Coronary artery (tissue), 2 donors: ENCODE measurements around the gene OSBPL3.

Experiments
- DNase-seq: peaks from one replicate; pipeline ENCODE4 v3.0.0-alpha.2; 2017; ENCODE audit warnings: low spot score
- H3K27ac ChIP-seq, 2 donors: fragments of 200-600 bp; sonication (generic); one replicate each; pipeline ENCODE4 v1.5.1; 2016 to 2019
- H3K4me3 ChIP-seq: fragments of 200-600 bp; sonication (generic); 2 replicates; pipeline ENCODE4 v1.5.1; 2016; ENCODE audit warnings: mild to moderate bottlenecking, moderate library complexity
- TF ChIP-seq, protein P1 (sequence below): fragments of 200-600 bp; sonication (generic); IDR thresholded peaks from one replicate; pipeline ENCODE4 v1.5.1; 2019; ENCODE audit warnings: antibody characterized with exemption

The OSBPL3 gene

DNA sequence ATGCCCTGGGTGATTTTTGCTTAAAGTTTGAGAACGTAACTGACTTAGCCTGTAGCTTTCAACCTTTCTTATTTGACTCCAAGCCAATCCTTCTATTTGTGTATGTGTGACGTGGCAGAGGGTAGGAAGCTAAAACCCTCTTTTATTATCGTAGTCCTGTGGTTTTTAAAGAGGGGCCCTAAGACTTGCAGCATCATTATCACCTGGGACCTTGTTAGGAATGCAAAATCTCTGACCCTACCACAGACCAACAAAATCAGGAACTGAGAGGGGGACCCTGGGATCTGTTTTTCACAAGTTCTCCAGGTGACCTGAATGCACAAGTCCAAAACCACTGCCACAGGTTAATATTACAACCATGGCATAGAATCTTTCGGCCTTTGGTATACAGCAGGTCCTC lies 80.1 kb downstream of the OSBPL3 start:
- no peak overlapping the region for H3K27ac ChIP-seq
- H3K4me3 ChIP-seq: no peak overlapping the region
- no peak for DNase-seq
- TF ChIP-seq, protein P1, sequence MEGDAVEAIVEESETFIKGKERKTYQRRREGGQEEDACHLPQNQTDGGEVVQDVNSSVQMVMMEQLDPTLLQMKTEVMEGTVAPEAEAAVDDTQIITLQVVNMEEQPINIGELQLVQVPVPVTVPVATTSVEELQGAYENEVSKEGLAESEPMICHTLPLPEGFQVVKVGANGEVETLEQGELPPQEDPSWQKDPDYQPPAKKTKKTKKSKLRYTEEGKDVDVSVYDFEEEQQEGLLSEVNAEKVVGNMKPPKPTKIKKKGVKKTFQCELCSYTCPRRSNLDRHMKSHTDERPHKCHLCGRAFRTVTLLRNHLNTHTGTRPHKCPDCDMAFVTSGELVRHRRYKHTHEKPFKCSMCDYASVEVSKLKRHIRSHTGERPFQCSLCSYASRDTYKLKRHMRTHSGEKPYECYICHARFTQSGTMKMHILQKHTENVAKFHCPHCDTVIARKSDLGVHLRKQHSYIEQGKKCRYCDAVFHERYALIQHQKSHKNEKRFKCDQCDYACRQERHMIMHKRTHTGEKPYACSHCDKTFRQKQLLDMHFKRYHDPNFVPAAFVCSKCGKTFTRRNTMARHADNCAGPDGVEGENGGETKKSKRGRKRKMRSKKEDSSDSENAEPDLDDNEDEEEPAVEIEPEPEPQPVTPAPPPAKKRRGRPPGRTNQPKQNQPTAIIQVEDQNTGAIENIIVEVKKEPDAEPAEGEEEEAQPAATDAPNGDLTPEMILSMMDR: no peak

DNA sequence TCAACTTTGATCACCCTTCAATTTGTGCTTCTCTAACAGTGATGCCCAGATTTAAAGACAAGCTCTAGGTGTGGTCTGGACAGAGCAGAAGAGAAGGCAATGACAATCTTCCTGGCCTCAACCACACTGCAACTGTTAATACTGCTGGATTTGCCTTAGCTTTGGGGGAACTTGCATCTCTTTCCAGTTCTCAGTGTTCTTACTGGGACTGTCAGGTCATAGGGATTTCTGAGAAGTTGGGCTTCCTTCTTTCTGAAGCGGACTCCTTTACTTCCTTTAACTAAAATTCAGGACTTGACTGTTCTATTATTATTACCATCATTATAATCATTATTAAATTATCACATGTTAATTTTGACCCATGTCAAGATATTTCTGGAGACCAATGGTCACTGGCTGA lies 80.8 kb downstream of the OSBPL3 start:
- H3K27ac ChIP-seq: no peak overlapping the region
- no peak overlapping the region for H3K4me3 ChIP-seq
- TF ChIP-seq, protein P1: no peak
- no peak for DNase-seq

DNA sequence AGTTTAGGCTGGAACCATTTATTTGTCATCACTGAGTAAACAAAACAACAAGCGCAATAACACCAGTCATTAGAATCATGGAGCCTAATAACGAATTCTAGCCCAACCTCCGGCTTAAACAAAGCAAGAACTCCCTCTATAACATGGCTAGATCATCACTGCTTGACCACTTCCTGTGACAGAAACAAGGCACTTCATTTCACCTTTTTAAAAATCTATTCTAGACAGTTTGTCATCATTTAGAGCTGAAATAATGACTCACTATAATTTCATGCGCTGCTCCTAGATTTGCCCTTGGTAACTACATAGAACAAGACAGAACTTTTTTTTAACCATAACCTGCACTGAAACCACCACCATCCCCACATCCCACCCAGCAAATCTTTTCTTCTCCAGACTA lies 81.3 kb downstream of the OSBPL3 start:
- DNase-seq: no peak
- TF ChIP-seq, protein P1: no peak
- H3K27ac ChIP-seq: no peak overlapping the region
- H3K4me3 ChIP-seq: no peak overlapping the region

DNA sequence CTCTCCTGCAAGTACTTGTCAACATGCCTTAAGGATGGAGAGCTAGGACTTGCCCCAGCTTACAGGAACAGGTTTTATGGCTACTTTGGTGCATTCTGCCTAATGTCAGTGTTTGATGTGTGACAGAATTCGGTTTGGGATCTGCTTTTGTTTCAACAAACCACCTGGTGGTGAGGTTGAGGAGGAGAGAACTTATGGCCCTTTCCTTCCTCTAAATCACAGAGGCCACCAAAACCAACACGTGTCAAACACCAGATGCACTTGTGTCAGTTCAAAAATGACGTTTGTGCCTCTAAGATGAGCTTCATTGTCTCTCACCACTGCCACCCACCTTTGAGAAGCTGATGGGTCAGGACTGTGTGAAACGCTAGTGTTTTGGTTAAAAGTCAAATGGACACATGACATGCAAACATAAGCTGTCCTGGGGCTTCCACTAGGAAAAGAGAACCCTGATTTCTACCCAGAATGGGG lies 83.9 kb downstream of the OSBPL3 start:
- DNase-seq: no peak
- H3K4me3 ChIP-seq: no peak overlapping the region
- TF ChIP-seq, protein P1: no peak
- H3K27ac ChIP-seq: no peak overlapping the region

DNA sequence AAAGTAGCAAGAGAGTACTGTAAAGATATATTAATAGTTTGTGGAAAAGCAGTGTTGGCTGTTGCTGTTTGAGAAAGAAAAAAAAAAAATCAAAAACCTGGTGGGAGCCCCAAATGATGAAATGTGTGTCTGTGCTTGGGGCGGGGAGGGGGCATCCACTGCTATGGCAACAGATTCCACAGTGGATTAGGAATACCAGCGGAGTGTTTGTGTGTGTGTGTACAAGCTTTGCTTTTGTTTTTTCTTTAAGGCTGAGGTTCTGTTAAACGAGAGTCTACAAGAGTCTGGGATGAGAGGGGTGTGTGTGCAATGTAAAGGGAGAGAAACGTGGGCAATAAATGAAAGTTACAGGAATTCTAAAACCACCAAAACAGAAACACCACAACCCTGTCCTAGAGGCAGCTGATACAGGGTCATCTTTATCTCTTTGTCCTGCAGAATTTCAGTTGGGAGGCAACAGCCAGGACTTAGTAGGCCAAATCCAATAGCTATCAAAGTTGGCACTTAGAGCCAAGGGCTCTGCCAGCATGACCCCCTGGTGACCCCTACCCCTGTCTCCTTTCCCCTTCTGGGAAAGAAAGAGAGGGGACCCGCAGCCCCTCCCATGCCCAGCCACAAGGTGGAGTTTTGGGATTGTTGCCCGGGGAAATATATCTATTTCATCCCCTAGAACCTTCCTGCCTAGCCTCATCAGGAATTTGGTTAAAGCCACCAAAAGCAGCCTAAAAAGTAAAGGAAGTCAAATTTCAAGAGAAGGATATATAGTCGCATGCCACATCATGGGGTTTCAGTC lies 85.4 kb downstream of the OSBPL3 start:
- TF ChIP-seq, protein P1: no peak
- H3K4me3 ChIP-seq: no peak overlapping the region
- DNase-seq: no peak
- no peak overlapping the region for H3K27ac ChIP-seq

DNA sequence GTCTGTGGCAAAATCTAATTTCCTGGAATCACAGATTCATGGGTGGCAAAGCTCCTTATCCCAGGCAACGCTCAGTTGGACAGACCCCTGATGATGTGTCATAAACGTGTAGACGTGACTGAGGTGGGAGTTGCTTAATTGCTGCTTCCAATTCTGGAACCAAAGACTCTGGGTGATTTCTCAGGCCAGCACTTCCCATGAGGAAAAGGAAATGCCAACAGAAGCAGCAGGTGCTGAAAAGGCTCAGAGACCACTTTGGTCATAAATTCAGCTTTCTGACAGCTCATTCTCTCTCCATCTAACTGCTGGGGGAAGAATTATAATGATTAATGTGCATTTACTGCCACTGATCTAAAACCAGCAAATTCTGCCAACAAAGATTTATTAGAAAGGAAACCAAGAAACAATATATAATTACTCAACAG lies 88.7 kb downstream of the OSBPL3 start:
- no peak overlapping the region for H3K27ac ChIP-seq
- no peak overlapping the region for H3K4me3 ChIP-seq
- no peak for DNase-seq
- TF ChIP-seq, protein P1: no peak

DNA sequence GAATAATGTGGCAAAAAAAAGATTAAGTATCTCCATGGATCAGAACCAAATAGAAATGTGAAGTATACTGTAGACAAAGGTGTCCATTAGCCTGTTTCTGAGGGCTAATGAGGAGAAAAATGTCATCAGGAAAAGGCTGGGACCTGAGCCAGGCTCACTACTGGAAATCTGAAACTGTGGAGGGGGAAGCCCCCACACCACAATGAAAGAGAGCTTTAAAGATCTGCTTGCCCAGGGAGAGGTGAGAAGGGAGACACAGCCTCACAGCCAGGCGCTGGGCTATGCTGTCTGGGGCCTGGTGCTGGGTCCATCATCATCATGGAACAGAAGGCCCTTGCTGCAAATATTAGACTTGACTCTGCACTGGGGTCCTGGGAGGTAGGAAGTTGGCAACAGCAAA lies 90.4 kb downstream of the OSBPL3 start:
- TF ChIP-seq, protein P1: no peak
- DNase-seq: no peak
- no peak overlapping the region for H3K4me3 ChIP-seq
- H3K27ac ChIP-seq: no peak overlapping the region
